Activated CD4-positive, alpha-beta T cell treated with anti-CD3 and anti-CD28 coated beads for 36 hours (primary cell): ENCODE data around the gene VEPH1. TPM values are rescaled to one million over a fixed set of nuclear protein-coding genes. Genes with fewer than 3 reads are reported as not detected.
A peak's percentile ranks its signal among the peaks of the same experiment; 100 is the strongest.

ENCODE experiments used
- ATAC-seq: fragments of 200-7000 bp; cut with Tn5 transposase; one replicate; pipeline ENCODE4 v1.10.0; 2021; ENCODE audit warnings: mild to moderate bottlenecking, moderate library complexity
- CTCF ChIA-PET: fragments of 350-600 bp; sonication (Branson Sonifier 250); formaldehyde crosslinking; loops from one replicate; lab custom pipeline; 2021; ENCODE audit warnings: antibody characterized with exemption; lab: Charles Lee
- POLR2A ChIA-PET: fragments of 350-600 bp; sonication (Branson Sonifier 250); formaldehyde crosslinking; loops from one replicate; lab custom pipeline; 2021; ENCODE audit warnings: antibody characterized with exemption, inconsistent platforms; lab: Charles Lee
- DNase-seq: peaks from one replicate; pipeline ENCODE4 v3.0.0-alpha.2; 2020
- H3K27ac Mint-ChIP-seq: one replicate; pipeline ENCODE4 v1.8.0; 2021; ENCODE audit warnings: mixed read lengths
- H3K27me3 Mint-ChIP-seq: one replicate; pipeline ENCODE4 v1.8.0; 2021; ENCODE audit warnings: mixed read lengths
- H3K36me3 Mint-ChIP-seq: one replicate; pipeline ENCODE4 v1.8.0; 2021; ENCODE audit warnings: low read depth, mixed read lengths
- H3K4me1 Mint-ChIP-seq: one replicate; pipeline ENCODE4 v1.8.0; 2021; ENCODE audit warnings: mixed read lengths
- H3K4me3 Mint-ChIP-seq: one replicate; pipeline ENCODE4 v1.8.0; 2021; ENCODE audit warnings: mild to moderate bottlenecking, moderate library complexity, mixed read lengths
- H3K9me3 Mint-ChIP-seq: one replicate; pipeline ENCODE4 v1.8.0; 2021; ENCODE audit warnings: low read depth, mixed read lengths
- intact Hi-C, 2 experiments: fragments of 100-400 bp; cut with DNase I in 1 of 2; cut with micrococcal nuclease in 1 of 2; formaldehyde crosslinking; loops; one replicate each; pipeline versions ENCODE4 v1.14.2 to v1.15.1; 2022 to 2024; cut with DNase I, micrococcal nuclease
- total RNA-seq, 2 experiments: library from RNA; stranded (reverse); gene quantifications; one replicate each; pipeline ENCODE4 v1.2.3, GENCODE V29; 2021

Gene VEPH1
- total RNA-seq, 2 experiments from 2014 or later, result not detected

GRCh38 chr3:157447026-157447694 lies 56.1 kb downstream of the VEPH1 start:
- Mint-ChIP-seq H3K4me1 (no peaks in the 10 kb centered on the region), H3K27me3 (peaks cover 7% of the 10 kb centered on the region), H3K27ac (no peak overlapping the region), H3K9me3 (peaks cover 4% of the 10 kb centered on the region), H3K36me3 (no peaks in the 10 kb centered on the region), H3K4me3 (no peak overlapping the region)
- CTCF ChIA-PET, result no interaction called here
- POLR2A ChIA-PET, result no interaction called here
- ATAC-seq (no peak), DNase-seq (no peak)
- intact Hi-C loops, result no loop called here

- Mint-ChIP-seq H3K27me3 (peaks cover 3% of the 10 kb centered on the region), H3K36me3 (no peaks in the 10 kb centered on the region), H3K4me3 (no peak overlapping the region), H3K9me3 (peaks cover 4% of the 10 kb centered on the region), H3K27ac (no peak overlapping the region), H3K4me1 (no peaks in the 10 kb centered on the region)
- ChIA-PET POLR2A (no interaction called here), CTCF (no interaction called here)
- intact Hi-C loops, result no loop called here
- ATAC-seq, result no peak
- no peak for DNase-seq
Observed at GRCh38 chr3:157445857-157446256, 57.4 kb downstream of the VEPH1 start.

- H3K36me3 Mint-ChIP-seq, result no peaks in the 10 kb centered on the region
- ChIA-PET CTCF (no interaction called here), POLR2A (no interaction called here)
- H3K27me3 Mint-ChIP-seq, result peaks cover 3% of the 10 kb centered on the region
- H3K4me1 Mint-ChIP-seq, result no peaks in the 10 kb centered on the region
- H3K4me3 Mint-ChIP-seq, result no peak overlapping the region
- ATAC-seq (no peak), DNase-seq (no peak)
- peaks cover 4% of the 10 kb centered on the region for H3K9me3 Mint-ChIP-seq
- no peak overlapping the region for H3K27ac Mint-ChIP-seq
- intact Hi-C loops, result no loop called here
Observed at GRCh38 chr3:157444797-157445184, 58.4 kb downstream of the VEPH1 start.

DNA sequence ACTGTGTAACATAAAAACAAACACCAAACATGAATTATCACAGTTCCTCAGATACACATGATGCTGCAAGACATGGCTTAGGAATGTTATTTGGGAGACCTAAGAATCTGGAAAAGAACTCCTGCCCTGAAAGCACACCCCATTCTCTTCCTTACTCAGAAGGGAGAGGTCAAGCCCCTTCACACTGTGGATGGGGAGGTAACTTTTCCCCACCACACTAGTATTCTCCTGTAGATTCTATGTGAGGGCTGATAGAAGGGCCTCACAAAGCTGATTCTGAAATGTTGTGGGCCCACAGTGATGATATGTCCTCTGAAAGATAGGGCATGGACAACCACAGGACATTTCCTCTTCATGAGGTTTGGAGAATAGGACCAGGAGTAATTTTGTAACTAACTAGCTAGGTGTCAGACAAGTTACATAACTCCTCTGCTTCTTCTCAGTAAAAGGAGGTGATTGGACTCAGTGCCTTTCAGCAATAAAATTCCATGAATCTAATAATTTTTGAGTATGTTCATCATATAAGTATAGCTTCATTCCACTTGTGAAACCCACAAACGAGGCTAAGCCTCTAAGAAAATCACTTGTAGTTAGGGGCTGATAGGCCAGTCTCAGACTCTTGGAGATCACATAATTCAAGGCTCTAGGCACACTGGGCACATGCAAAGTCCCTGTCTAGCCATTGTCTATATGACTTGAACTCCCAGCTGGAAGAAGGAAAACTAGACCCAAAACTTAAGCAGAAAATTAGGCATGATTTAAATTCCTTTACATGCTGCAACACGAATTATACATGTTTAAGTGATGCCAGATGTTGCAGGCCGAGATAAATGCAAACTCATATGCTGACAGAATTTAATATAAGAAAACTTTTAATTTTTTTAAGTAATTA lies 59.1 kb downstream of the VEPH1 start:
- no peak for ATAC-seq
- ChIA-PET CTCF (interaction anchor here (0.5 kb wide), 1 partner anchor 172 kb away, joined by 3 read pairs; no protein-coding TSS in a partner anchor), POLR2A (no interaction called here)
- H3K4me1 Mint-ChIP-seq, result no peaks in the 10 kb centered on the region
- no peak for DNase-seq
- H3K36me3 Mint-ChIP-seq, result no peaks in the 10 kb centered on the region
- intact Hi-C loops, result no loop called here
- no peak overlapping the region for H3K4me3 Mint-ChIP-seq
- no peak overlapping the region for H3K27ac Mint-ChIP-seq
- H3K27me3 Mint-ChIP-seq, result peaks cover 6% of the 10 kb centered on the region
- peaks cover 1% of the 10 kb centered on the region for H3K9me3 Mint-ChIP-seq

GRCh38 chr3:157442729-157443128 lies 60.5 kb downstream of the VEPH1 start:
- Mint-ChIP-seq H3K27ac (no peak overlapping the region), H3K4me3 (no peak overlapping the region), H3K36me3 (no peaks in the 10 kb centered on the region), H3K27me3 (peaks cover 17% of the 10 kb centered on the region), H3K4me1 (peaks cover 4% of the 10 kb centered on the region), H3K9me3 (no peaks in the 10 kb centered on the region)
- ChIA-PET POLR2A (no interaction called here), CTCF (no interaction called here)
- DNase-seq, result no peak
- intact Hi-C loops, result no loop called here
- no peak for ATAC-seq

DNA sequence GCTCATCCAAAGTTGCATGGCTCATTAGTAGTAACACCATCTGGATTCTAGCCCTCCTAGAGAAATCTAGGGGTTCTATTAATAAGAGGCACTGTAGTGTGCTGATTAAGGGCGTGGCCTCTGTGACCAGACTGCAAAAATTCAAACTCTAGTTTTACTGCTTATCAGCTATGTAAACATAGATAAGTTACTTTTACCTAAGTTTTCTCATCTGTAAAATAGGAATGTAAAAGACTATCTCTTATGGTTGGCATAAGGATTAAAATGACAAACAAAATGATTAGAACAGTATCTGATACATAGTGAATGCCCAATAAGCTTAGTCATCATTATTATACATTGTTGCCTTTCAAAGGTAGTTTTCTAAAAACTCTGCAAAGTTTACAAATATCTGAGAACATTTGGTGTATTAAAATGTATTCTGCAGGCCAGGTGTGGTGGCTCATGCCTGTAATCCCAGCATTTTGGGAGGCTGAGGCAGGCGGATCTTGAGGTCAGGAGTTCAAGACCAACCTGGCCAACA lies 62.1 kb downstream of the VEPH1 start:
- no peak overlapping the region for H3K27ac Mint-ChIP-seq
- no peak overlapping the region for H3K4me3 Mint-ChIP-seq
- peaks cover 13% of the 10 kb centered on the region for H3K4me1 Mint-ChIP-seq
- intact Hi-C loops, result no loop called here
- H3K9me3 Mint-ChIP-seq, result no peaks in the 10 kb centered on the region
- DNase-seq (no peak), ATAC-seq (no peak)
- H3K27me3 Mint-ChIP-seq, result peaks cover 27% of the 10 kb centered on the region
- ChIA-PET CTCF (interaction anchor here (0.7 kb wide), 1 partner anchor 32 kb away, joined by 3 read pairs; no protein-coding TSS in a partner anchor), POLR2A (no interaction called here)
- H3K36me3 Mint-ChIP-seq, result no peaks in the 10 kb centered on the region

GRCh38 chr3:157438194-157438730 lies 65.0 kb downstream of the VEPH1 start:
- no peak for ATAC-seq
- Mint-ChIP-seq H3K9me3 (no peaks in the 10 kb centered on the region), H3K4me1 (peaks cover 13% of the 10 kb centered on the region), H3K27me3 (peaks cover 35% of the 10 kb centered on the region), H3K36me3 (no peaks in the 10 kb centered on the region), H3K4me3 (peak overlapping the region; percentile 50), H3K27ac (no peak overlapping the region)
- intact Hi-C loops, result loop anchor here in 1 of 2 experiments (10.0 kb wide), 1 partner anchor 667 kb away; the partner anchor contains the start of gene SHOX2
- ChIA-PET CTCF (interaction anchor here (0.7 kb wide), 1 partner anchor 1768 kb away, joined by 3 read pairs; no protein-coding TSS in a partner anchor), POLR2A (interaction anchor here (0.6 kb wide), 1 partner anchor 706 kb away, joined by 3 read pairs; no protein-coding TSS in a partner anchor)
- DNase-seq, result no peak

GRCh38 chr3:157436583-157437291 lies 66.5 kb downstream of the VEPH1 start, which contains the start of gene PTX3:
TSS of gene PTX3 (plus strand) at chr3:157436850. CDS start at chr3:157436934, 84 bp downstream.
- Mint-ChIP-seq H3K4me3 (peak within 1 kb of the TSS; percentile 50), H3K9me3 (no peaks in the 10 kb centered on the region), H3K27ac (no peak within 1 kb of the TSS), H3K36me3 (no peaks in the 10 kb centered on the region), H3K4me1 (peaks cover 13% of the 10 kb centered on the region), H3K27me3 (peaks cover 35% of the 10 kb centered on the region)
- DNase-seq, result peak; percentile 25
- intact Hi-C loops, result loop anchor here in 1 of 2 experiments (10.0 kb wide), 1 partner anchor 668 kb away; the partner anchor contains the start of gene SHOX2
- CTCF ChIA-PET, result interaction anchor here (0.6 kb wide), 1 partner anchor 24 kb away, joined by 4 read pairs; no protein-coding TSS in a partner anchor
- POLR2A ChIA-PET, result no interaction called here
- peak; percentile 39 for ATAC-seq

- intact Hi-C loops, result loop anchor here in 1 of 2 experiments (10.0 kb wide), 1 partner anchor 675 kb away; the partner anchor contains the start of gene SHOX2
Observed at GRCh38 chr3:157429708-157430107, 73.5 kb downstream of the VEPH1 start.

GRCh38 chr3:157428853-157429252 lies 74.4 kb downstream of the VEPH1 start:
- Mint-ChIP-seq H3K27me3 (peaks cover 6% of the 10 kb centered on the region), H3K27ac (no peak overlapping the region), H3K4me3 (no peak overlapping the region), H3K9me3 (peaks cover 4% of the 10 kb centered on the region), H3K36me3 (no peaks in the 10 kb centered on the region), H3K4me1 (no peaks in the 10 kb centered on the region)
- DNase-seq, result no peak
- no peak for ATAC-seq
- intact Hi-C loops, result no loop called here
- ChIA-PET POLR2A (no interaction called here), CTCF (no interaction called here)

More at GRCh38 chr3:157429708-157430107, 73.5 kb downstream of the VEPH1 start:
- peaks cover 6% of the 10 kb centered on the region for H3K27me3 Mint-ChIP-seq
- POLR2A ChIA-PET, result no interaction called here
- H3K27ac Mint-ChIP-seq, result no peak overlapping the region
- H3K4me3 Mint-ChIP-seq, result no peak overlapping the region
- no peaks in the 10 kb centered on the region for H3K4me1 Mint-ChIP-seq
- ATAC-seq, result peak; percentile 66
- DNase-seq, result peak; percentile 18
- no peaks in the 10 kb centered on the region for H3K36me3 Mint-ChIP-seq
- CTCF ChIA-PET, result no interaction called here
- peaks cover under 1% of the 10 kb centered on the region for H3K9me3 Mint-ChIP-seq
